ENCODE results near the gene ATP1A3. TPM values are rescaled to one million over a fixed set of nuclear protein-coding genes. Genes with fewer than 3 reads are reported as not detected.
"Not testable (repeated sequence)": the region's sequence is repeated elsewhere in the genome, so short reads cannot be mapped to it uniquely, and the experiment has no call there.

The ATP1A3 gene
- total RNA-seq, 1 experiment from 2014 or later = 12.1 TPM

DNA sequence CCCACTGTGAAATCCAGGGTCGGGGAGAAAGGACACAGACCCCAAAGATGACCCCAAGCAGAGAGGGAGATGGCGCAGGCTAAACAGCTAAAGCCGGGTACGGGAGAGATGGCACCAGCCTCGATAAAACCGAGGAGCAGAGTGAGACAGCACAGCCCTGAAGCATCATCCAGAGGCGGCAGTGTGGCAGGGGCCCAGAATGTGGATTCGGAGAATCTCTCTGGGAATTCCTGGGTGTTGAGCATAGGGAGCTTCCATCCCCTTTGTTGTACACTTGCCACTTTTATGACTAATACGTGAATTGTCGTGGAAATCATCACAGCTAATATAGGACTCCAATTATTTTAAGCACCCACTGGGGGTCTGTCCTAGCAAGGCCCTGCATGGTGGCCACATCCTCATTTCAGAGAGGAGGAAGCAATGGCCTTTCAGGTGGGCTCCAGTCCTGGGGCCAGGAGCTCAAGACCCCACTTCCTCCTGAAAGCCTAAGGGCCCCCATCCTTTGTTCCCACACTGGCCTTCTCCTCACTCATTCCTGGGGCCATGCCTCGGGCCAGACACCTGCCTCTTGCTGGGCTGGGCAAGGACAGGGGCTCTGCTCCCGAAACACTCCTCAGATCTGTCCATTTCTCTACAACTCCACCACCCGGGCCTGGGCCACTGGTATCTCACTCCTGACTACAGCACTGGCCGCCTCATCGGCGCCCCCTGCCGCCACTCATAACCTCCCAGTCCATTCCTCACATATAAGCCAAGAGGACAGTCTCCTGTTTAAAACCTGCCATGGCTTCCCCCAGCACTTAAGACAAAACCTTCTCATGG lies 29.3 kb upstream of the ATP1A3 start:
- Histone ChIP-seq H3K4me1 (no peaks in the 10 kb centered on the region), H3K9me3 (replicated peaks) (no peaks in the 10 kb centered on the region), H3K27me3 (no peaks in the 10 kb centered on the region), H3K4me3 (no peak overlapping the region), H3K27ac (no peak overlapping the region), H3K36me3 (no peaks in the 10 kb centered on the region)
- peak; percentile 29 to 50 for DNase-seq

DNA sequence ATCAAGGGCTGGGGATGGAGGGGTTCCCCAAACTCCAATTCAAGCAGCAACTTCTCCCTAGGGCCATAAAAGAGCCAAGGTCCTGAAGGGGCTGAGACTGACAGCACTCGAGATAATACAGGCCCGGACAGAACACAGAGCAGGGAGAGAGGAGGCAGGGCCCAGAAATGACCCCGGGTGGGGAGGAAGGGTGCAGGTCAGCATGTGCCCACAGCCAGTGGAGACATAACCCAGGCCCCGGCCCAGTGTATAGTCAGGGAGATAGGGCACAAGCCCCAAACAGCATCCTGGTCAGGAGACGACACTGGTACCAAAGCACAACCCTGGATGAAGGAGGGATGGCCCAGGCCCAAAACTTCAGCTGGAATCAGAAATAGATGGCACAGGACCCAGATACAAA lies 28.6 kb upstream of the ATP1A3 start:
- H3K4me1 ChIP-seq = no peaks in the 10 kb centered on the region
- H3K9me3 ChIP-seq (replicated peaks) = no peaks in the 10 kb centered on the region
- DNase-seq = no peak
- no peaks in the 10 kb centered on the region for H3K27me3 ChIP-seq
- H3K36me3 ChIP-seq = no peaks in the 10 kb centered on the region
- no peak overlapping the region for H3K4me3 ChIP-seq
- no peak overlapping the region for H3K27ac ChIP-seq

DNA sequence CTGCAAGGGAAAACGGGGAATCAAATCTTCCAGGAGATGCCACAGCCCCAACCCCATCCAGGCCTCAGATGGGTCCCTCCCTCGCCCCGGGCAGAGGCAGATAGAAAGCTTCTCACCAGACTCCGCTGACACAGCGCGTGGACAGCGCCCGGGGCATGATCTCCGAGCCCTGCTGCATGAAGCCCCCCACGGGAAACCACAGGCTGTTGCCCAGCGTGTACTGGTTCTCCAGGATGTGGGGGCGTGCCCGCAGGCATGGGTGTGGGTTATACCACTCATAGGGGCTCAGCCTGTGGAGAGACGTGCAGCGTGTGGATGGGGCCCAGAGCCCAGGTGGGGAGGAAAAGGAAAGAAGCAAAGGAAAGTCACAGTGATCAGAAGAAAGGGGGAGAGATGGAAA lies 27.2 kb upstream of the ATP1A3 start:
- no peaks in the 10 kb centered on the region for H3K36me3 ChIP-seq
- H3K27ac ChIP-seq = no peak overlapping the region
- no peaks in the 10 kb centered on the region for H3K27me3 ChIP-seq
- H3K4me1 ChIP-seq = no peaks in the 10 kb centered on the region
- no peak overlapping the region for H3K4me3 ChIP-seq
- no peaks in the 10 kb centered on the region for H3K9me3 ChIP-seq (replicated peaks)
- no peak for DNase-seq

DNA sequence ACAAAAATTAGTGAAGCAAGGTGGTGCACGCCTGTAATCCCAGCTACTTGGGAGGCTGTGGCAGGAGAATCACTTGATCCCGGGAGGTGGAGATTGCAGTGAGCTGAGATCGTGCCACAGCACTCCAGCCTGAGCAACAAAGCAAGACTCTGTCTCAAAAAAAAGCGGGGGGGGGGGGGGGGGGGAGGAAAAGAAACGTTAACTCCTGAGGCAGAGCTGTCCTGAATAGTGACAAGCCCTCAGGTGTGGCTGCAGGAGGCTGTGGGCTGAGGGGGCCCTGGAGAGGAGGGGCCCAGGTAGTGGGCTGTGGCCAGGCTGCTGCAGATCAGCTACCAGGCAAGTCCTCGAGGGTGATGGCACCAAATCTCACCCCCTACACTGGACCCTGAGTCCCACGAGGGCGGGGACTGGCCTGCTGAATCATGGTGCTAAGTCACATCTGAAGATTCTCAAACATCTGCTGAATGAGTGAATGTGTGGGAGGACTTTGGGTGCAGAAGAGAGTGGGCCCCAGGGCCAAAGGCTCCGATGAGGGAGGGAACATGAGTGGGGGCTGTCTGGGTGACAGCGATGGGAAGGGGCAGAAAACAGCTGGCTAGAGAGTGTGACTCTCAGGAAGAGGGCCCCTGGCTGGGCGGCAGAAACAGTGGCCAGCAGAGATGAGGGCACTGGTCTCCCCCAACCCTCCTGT lies 24.6 kb upstream of the ATP1A3 start:
- Histone ChIP-seq H3K4me3 (no peak overlapping the region), H3K4me1 (no peaks in the 10 kb centered on the region), H3K36me3 (no peaks in the 10 kb centered on the region), H3K9me3 (replicated peaks) (no peaks in the 10 kb centered on the region), H3K27ac (no peak overlapping the region), H3K27me3 (no peaks in the 10 kb centered on the region)
- no peak for DNase-seq

DNA sequence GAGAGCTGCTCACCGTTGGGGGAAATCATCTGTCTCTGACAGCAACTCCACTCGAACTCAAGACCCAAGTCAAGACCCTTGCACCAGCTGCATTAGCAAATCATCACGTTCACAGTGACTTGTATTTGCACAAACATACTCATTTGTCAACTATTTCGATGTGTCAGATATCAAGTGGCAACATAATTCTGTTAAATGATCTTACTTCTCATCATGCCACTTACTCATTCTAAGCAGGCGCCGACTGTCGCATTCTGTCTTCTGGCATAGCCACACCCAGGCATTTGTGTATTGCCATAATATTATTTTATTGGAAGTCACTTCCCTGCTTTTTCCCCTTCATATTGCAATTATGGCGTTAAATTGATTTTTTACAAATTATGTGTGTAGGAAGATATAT lies 23.0 kb upstream of the ATP1A3 start:
- no peak for DNase-seq
- H3K9me3 ChIP-seq (replicated peaks) = no peaks in the 10 kb centered on the region
- no peak overlapping the region for H3K4me3 ChIP-seq
- no peaks in the 10 kb centered on the region for H3K27me3 ChIP-seq
- H3K27ac ChIP-seq = no peak overlapping the region
- H3K36me3 ChIP-seq = no peaks in the 10 kb centered on the region
- H3K4me1 ChIP-seq = no peaks in the 10 kb centered on the region

DNA sequence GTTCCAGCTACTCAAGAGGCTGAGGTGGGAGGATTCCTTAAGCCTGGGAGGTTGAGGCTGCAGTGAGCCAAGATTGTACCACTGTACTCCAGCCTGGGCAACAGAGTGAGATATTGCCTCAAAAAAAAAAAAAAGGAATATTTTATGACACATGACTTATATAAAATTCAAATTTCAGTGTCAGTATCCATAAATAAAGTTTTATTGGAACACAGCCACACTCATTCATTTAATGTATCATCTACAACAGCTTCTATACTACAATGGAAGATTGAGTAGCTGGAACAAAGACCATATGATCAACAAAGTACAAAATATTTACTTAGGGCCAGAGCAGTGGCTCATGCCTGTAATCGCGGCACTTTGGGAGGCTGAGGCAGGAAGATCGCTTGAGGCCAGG lies 18.7 kb upstream of the ATP1A3 start:
- H3K4me3 ChIP-seq; H3K27ac ChIP-seq; H3K9me3 ChIP-seq (replicated peaks); DNase-seq; H3K36me3 ChIP-seq; H3K4me1 ChIP-seq; H3K27me3 ChIP-seq: not testable (repeated sequence)

DNA sequence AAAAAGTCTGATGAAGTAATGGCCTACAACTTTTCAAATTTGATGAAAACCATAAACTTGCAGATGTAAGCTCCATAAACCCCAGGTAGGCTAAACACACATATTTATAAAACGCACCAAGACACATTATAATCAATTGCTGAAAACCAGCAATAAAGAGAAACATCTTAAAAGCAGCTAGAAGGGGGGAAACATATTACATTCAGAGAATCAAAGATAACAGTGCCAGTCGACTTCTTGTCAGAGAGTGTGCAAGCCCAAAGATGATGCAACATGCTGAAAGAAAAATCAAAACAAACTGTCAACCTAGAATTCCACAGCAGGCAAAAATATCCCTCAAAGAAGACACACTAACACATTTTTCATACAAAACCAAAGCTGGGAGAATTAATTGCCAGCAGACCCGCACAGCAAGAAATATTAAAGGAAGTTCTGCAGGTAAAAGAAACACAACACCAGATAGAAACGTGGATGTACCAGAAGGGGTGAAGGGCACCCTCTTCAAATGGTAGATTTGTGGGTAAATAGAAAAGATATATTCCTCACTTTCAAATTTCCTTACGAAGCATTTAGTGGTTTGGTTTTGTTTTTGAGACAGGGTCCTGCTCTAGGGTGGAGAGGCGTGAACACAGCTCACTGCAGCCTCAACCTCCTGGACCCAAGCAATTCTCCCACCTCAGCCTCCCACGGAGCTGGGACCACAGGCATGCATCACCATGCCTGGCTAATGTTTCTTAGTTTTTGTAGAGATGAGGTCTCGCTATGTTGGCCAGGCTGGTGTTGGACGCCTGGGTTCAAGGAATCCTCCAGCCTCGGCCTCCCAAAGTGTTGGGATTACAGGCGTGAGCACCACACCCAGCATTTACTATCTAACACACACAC lies 16.5 kb upstream of the ATP1A3 start:
- no peak overlapping the region for H3K27ac ChIP-seq
- DNase-seq = no peak

DNA sequence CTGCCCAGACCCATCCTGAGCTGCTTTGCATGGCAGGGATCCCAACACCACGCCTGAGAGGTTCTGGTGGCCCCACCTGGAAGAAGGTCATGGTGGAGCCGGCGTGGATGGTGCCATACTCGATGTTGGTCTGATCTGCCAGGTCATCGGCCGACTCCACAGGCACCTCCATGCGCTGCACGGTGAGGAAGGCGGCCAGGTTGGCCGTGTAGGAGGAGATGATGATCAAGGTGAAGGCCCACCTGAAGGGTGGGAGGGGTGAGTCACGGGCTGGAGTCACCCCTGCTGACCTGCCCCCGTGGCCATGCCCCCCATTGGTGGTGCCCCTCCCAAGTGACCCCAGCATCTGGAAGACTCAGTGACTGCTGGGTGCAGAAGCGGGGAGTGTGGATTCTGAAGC lies 12.5 kb upstream of the ATP1A3 start:
- Histone ChIP-seq H3K4me3 (no peak overlapping the region), H3K9me3 (replicated peaks) (no peaks in the 10 kb centered on the region), H3K4me1 (no peaks in the 10 kb centered on the region), H3K27ac (no peak overlapping the region), H3K36me3 (no peaks in the 10 kb centered on the region), H3K27me3 (no peaks in the 10 kb centered on the region)
- no peak for DNase-seq

More for the DNA sequence above, 16.5 kb upstream of the ATP1A3 start:
- no peak overlapping the region for H3K4me3 ChIP-seq
- no peaks in the 10 kb centered on the region for H3K4me1 ChIP-seq
- H3K9me3 ChIP-seq (replicated peaks) = no peaks in the 10 kb centered on the region
- no peaks in the 10 kb centered on the region for H3K36me3 ChIP-seq
- H3K27me3 ChIP-seq = no peaks in the 10 kb centered on the region

DNA sequence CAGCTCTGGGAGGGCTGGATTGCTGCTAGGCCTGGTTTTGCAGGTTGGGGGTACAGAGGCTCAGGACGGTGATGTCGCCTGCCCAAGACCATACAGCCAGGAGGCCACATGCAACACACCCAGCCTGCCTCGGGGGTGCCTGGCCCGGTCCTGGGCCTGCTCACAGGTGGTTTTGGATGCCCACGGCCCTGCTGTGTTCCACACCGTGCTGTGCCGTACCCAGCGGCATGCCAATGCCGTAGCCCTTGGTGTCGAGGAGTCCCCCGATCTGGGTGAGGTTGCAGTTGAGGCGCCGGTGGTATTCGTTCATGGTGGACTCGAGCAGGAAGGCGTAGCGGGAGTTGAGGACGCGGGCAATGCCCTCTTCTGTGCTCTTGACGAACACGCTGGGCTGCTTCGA lies 11.5 kb upstream of the ATP1A3 start:
- no peaks in the 10 kb centered on the region for H3K4me1 ChIP-seq

DNA sequence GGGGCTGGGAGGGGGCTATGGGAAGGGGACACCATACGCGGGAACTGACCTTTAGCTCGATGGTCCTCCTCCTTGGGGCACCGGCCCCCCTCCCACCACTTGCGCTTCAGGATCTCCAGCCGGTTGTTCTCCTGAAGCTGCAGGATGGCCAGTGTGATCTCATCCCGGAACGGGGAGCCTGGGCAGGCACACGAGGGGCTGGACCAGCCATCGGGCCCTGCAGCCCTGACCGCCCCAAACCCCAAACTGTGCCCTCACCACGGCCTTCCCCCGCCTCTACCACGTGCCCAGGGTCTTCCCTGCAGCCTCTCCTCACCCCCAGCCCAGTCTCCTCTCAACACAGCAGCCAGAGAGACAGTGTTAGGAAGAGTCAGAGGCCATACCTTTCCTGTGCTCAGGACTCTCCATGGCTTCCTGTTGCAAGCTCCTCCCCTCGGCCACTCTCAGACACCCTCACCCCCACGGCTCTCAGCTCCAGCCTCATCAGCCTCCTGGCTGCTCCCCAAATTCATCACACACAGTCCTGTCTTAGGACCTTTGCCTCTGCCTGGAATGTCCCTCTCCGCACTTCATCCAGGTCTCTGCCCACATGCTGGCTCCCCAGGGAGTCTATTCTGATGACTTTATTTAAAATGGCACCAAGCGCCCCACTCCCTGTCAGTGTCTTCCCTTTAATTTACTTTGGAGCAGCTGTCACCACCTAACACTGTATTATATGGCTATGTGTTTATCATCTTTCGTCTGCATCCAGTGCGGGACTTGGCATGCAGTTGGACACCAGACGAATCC lies 9.7 kb upstream of the ATP1A3 start:
- no peak for DNase-seq
- Histone ChIP-seq H3K27ac (no peak overlapping the region), H3K27me3 (no peaks in the 10 kb centered on the region)

More for the DNA sequence above, 11.5 kb upstream of the ATP1A3 start:
- no peaks in the 10 kb centered on the region for H3K27me3 ChIP-seq
- no peaks in the 10 kb centered on the region for H3K36me3 ChIP-seq
- no peak overlapping the region for H3K4me3 ChIP-seq
- no peak overlapping the region for H3K27ac ChIP-seq
- no peak for DNase-seq
- no peaks in the 10 kb centered on the region for H3K9me3 ChIP-seq (replicated peaks)

DNA sequence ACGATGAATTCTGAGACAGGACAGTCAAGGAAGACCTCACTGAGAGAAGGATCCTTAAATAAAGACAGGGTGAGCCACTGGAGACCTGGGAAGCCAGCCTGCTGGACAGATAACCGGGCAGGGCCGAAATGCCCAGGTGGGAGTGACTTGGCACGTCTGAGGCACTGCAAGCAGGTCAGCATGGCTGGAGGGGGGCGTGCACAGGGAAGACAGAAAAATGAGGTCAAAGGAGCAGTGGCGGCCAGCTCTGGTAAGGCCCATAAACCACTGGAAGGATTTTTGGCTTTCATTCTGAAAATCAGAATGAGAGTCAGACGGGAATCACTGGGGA lies 5.8 kb upstream of the ATP1A3 start:
- Histone ChIP-seq H3K27me3 (no peaks in the 10 kb centered on the region), H3K36me3 (no peaks in the 10 kb centered on the region)
- DNase-seq = no peak

More for the DNA sequence above, 9.7 kb upstream of the ATP1A3 start:
- Histone ChIP-seq H3K4me1 (no peaks in the 10 kb centered on the region), H3K9me3 (replicated peaks) (no peaks in the 10 kb centered on the region), H3K36me3 (no peaks in the 10 kb centered on the region), H3K4me3 (no peak overlapping the region)

DNA sequence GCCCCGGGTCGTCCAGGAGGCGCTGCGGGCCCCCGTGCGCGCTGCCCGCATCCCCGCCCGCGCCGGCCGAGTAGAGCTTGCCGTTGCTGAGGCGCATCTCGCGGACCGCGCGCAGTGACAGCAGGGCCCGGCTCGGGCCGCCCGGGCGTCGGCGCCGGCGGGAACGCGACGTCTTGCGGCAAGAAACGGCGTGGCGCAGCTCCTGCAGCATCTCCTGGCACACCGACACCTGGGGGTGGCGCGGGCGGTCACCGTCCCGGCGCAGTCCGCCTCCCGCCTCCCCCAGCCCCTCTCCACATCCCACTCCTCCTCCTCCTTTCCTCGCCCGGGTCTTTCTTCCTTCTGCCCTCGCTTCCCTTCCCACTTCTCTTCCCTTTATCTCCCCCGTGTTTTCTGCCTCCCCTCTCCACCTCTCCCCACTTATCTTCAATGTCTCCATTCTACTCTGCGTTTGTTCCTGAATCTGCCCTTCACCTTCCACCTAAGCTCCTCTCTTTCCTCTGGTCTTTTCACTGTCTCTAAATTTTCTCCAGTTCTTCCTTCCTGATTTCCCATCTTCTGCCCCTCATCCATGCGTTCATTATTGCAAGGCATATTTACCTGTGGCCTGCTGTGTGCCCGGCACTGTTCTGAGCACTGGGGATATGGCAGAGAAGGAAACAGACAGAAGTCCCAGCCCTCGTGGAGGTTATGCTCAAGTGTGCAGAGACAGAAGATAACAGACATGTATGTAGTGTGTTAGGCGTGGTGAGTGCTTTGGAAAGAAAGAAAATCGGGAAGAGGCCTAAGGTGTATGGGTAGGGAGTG lies 5.2 kb upstream of the ATP1A3 start:
- H3K36me3 ChIP-seq = no peaks in the 10 kb centered on the region
- no peak for DNase-seq
- H3K4me3 ChIP-seq = no peak overlapping the region
- no peaks in the 10 kb centered on the region for H3K27me3 ChIP-seq
- no peak overlapping the region for H3K27ac ChIP-seq
- H3K9me3 ChIP-seq (replicated peaks) = no peaks in the 10 kb centered on the region
- no peaks in the 10 kb centered on the region for H3K4me1 ChIP-seq

More for the DNA sequence above, 5.8 kb upstream of the ATP1A3 start:
- H3K4me1 ChIP-seq = no peaks in the 10 kb centered on the region
- no peak overlapping the region for H3K4me3 ChIP-seq
- no peak overlapping the region for H3K27ac ChIP-seq
- no peaks in the 10 kb centered on the region for H3K9me3 ChIP-seq (replicated peaks)

DNA sequence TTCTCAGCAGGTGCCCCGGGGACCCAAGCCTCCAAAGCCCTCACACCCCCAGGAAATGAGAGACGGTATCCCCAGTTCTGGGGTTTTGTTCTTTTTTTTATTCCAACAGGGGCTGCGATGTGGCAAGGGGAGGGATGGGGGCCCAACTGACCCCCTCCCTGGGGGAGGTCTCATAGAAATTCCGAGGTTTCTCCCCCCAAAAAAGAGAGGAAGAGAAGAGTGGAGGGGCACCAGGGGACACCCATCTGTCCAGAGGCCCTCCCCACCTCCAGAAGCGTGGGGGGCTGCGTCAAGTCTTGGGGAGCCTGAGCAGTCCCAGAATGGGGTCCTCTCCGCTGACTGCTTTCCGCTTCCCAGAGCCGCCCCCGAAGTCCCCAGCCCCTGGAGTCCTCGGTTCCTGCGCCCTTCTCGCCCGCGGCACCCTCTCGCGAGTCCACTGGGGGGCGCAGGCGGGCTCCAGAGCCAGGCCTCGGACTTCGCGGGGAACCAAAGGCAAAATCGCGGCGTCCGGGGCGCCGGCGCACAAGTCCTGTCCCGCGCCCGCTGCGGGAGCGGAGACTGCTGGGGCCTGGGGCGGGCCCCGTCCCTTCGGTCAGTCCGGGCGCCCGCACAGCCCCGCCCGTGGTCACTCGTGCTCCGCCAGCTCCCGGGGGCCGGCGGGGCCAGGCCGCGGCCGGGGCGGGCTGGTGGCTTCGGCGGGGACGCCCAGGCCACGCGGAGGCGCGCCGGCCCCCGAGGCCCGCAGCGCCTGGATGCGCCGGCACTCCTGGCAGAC lies 4.4 kb upstream of the ATP1A3 start:
- no peaks in the 10 kb centered on the region for H3K9me3 ChIP-seq (replicated peaks)
- no peaks in the 10 kb centered on the region for H3K4me1 ChIP-seq
- H3K4me3 ChIP-seq = no peak overlapping the region
- no peak for DNase-seq
- H3K27ac ChIP-seq = no peak overlapping the region
- H3K27me3 ChIP-seq = no peaks in the 10 kb centered on the region
- no peaks in the 10 kb centered on the region for H3K36me3 ChIP-seq

All from SJCRH30 (cell line).